Fibroblast of the aortic adventitia (primary cell): ENCODE results near the gene GRK3. TPM values are rescaled to one million over a fixed set of nuclear protein-coding genes. Genes with fewer than 3 reads are reported as not detected.

Source experiments
- DNase-seq: peaks from one replicate; pipeline ENCODE4 v3.0.0-alpha.2; 2010; ENCODE audit warnings: low read depth
- H3K4me3 ChIP-seq: 2 replicates; pipeline ENCODE4 v1.5.1; 2011; ENCODE audit warnings: low read depth, mild to moderate bottlenecking, control low read depth, low read length, moderate library complexity
- total RNA-seq: library from RNA; depleted of rRNA; stranded (reverse); fragments of >200 nt; gene quantifications from 2 replicates; pipeline ENCODE4 v1.2.3, GENCODE V29; 2012; ENCODE audit warnings: low replicate concordance
- TF ChIP-seq, protein P1 (sequence below): IDR thresholded peaks from 2 replicates; pipeline ENCODE4 v1.5.1; 2011; ENCODE audit warnings: mild to moderate bottlenecking, low read length, control low read depth, inconsistent platforms; ENCODE audit not compliant: insufficient read depth

The GRK3 gene
- total RNA-seq, 1 donor = 1.3 TPM

DNA sequence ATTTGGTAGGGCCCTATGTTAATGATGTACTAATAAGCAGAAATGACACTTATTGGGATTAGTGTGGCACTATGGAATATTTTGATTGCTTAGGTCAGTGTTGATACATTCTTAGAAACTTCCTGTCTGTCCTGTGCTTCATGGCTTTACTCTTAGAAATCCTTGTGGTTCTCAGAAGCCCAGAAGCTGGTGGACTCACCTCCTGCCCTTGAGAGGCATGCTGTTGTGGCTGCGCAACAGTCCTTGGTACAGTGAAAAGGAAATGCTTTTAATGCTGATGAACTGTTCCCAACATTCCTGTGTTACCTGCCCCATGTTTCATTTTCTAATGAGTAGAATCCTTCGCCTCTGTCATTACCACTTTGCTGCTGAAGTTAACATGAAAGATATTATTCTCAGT lies 125.2 kb downstream of the GRK3 start:
- TF ChIP-seq, protein P1, sequence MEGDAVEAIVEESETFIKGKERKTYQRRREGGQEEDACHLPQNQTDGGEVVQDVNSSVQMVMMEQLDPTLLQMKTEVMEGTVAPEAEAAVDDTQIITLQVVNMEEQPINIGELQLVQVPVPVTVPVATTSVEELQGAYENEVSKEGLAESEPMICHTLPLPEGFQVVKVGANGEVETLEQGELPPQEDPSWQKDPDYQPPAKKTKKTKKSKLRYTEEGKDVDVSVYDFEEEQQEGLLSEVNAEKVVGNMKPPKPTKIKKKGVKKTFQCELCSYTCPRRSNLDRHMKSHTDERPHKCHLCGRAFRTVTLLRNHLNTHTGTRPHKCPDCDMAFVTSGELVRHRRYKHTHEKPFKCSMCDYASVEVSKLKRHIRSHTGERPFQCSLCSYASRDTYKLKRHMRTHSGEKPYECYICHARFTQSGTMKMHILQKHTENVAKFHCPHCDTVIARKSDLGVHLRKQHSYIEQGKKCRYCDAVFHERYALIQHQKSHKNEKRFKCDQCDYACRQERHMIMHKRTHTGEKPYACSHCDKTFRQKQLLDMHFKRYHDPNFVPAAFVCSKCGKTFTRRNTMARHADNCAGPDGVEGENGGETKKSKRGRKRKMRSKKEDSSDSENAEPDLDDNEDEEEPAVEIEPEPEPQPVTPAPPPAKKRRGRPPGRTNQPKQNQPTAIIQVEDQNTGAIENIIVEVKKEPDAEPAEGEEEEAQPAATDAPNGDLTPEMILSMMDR = no peak
- H3K4me3 ChIP-seq = no peak overlapping the region
- no peak for DNase-seq

DNA sequence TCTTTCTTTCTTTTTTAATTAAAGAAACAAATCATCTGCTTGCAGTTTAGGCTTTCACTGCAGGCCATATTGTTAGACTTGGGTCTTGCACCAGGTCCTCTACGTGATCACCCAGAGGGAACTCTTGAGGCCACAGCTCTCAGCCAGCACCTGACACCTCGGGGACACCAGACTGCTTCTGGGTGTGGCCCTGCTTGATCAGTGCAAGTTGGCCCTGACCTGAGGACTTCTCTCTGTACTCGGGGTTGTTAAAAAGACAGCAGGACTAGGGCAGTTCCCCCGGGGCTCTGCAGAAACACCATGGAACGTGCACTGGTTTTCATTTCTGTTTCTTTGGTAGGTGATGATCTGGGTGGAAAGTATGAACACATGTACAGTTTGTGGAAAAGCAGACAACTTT lies 126.3 kb downstream of the GRK3 start:
- no peak overlapping the region for H3K4me3 ChIP-seq
- no peak for DNase-seq
- TF ChIP-seq, protein P1 = no peak

DNA sequence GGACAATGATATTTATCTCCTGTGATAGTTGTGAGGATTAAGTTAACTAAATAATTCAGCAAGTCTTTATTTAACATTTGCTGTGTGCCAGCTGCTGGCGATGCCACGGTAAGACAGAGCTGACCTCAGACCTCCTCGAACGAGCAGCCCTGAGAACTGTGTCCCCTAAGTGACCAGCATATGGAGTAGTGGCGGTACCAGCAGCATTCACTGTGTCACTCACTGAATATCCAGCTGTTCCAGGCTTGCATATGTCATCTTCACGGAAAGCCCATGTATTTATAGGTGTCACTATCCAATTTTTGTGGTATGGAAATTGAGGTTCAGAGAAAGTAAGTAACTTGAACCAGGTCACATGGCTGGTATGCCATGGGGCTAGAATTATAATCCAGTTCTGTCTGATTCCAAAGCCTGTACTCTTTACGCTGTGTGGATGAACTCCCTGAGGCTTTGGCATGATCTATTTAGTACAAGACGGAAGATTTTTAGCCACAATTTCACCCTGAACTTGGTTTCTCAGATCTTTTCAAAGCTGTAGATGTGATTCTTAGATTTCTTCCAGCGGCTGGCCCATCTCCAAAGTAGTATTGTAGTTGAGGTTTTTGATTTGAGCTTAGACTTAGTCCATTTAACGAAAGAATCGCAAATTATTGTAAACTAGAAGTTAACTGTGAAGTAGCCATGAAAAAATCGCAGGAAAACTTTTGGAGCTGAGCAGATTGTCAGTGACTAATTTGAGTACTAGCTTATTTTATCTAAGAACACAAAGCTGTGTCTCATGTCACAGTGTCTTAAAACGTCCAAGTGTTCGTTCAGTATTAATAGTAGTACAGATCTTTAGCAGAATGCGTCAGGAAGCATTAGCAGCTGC lies 128.2 kb downstream of the GRK3 start:
- no peak overlapping the region for H3K4me3 ChIP-seq
- TF ChIP-seq, protein P1 = no peak
- no peak for DNase-seq

DNA sequence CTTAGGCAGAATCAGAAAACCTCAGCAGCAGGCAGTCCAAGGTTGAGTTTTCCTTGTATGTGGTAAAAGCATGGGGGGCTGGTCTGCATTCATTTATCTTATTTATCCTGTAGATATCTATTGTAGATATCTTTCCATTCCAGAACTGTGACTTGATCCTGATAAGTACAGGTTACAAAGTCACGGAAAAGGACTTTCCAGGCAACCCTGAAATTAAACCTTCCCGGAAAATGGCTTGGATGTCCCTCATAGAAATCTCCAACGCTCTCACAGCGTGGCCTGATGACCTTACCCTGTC lies 128.7 kb downstream of the GRK3 start:
- no peak for DNase-seq
- TF ChIP-seq, protein P1 = no peak
- no peak overlapping the region for H3K4me3 ChIP-seq

DNA sequence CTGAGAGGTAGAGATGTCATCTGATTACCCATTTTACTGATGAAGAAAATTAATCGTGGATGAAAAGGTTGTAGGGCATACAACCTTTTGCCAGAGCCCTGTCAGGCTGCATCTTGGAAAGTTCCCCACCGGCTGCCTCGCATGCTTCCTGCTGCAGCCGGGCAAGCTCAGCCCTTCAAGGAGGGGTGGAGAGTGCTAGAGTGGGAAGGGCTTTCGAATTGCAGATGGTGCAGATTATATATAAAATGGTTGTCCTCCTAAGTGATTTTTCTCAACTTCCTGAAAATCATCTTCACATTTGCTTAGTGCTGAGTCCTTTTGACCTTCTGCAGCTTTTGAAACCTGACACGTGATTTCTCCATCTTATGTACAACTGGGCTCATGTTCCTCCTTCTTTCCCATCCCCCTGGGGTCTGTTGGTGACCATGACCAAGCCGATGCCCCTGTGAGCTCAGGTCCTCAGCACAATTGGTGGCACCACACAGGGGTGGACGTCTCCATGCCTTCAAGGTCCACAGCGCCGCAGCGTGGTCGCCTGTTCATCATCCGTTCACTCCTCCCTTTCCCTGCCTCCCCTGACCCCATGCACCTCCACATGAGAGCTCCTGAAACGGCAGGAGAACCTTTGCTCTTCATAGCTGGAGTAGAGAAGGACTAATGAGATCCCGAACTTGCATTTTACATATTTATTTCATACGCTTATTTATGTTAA lies 129.9 kb downstream of the GRK3 start:
- TF ChIP-seq, protein P1 = no peak
- no peak overlapping the region for H3K4me3 ChIP-seq
- no peak for DNase-seq

DNA sequence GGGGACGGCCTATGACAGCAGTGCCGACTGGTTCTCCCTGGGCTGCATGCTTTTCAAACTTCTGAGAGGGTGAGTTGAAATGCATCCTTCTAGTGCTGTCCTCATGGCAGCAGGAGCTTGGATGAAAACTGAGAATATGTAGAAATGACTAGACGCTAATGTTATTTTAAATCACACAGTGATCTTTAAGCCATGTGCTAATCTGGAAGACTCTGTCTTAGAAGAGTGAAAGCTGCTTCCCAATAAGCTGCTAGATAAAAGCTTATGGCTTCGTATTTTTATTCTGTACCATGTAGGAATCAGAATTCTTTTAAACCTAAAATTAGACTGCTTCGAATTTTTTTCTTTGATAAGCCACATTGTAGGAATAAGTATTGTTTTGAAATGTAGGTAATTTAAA lies 130.7 kb downstream of the GRK3 start:
- no peak overlapping the region for H3K4me3 ChIP-seq
- no peak for DNase-seq
- TF ChIP-seq, protein P1 = no peak
